Measurements from ENCODE around the gene GPR25.
A peak's percentile ranks its signal among the peaks of the same experiment; 100 is the strongest.

The GPR25 gene

GRCh38 chr1:200869753-200870391 lies 2.9 kb upstream of the GPR25 start:
- in situ Hi-C loops (cut with MboI; ENCODE audit: low sequenced_read_pairs, unreplicated experiment): no loop called here
- peak; percentile 73 for DNase-seq (ENCODE audit: low spot score)
- TF ChIP-seq, protein P1, sequence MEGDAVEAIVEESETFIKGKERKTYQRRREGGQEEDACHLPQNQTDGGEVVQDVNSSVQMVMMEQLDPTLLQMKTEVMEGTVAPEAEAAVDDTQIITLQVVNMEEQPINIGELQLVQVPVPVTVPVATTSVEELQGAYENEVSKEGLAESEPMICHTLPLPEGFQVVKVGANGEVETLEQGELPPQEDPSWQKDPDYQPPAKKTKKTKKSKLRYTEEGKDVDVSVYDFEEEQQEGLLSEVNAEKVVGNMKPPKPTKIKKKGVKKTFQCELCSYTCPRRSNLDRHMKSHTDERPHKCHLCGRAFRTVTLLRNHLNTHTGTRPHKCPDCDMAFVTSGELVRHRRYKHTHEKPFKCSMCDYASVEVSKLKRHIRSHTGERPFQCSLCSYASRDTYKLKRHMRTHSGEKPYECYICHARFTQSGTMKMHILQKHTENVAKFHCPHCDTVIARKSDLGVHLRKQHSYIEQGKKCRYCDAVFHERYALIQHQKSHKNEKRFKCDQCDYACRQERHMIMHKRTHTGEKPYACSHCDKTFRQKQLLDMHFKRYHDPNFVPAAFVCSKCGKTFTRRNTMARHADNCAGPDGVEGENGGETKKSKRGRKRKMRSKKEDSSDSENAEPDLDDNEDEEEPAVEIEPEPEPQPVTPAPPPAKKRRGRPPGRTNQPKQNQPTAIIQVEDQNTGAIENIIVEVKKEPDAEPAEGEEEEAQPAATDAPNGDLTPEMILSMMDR (IDR thresholded peaks at IDR 0.05; ENCODE audit: borderline replicate concordance, control extremely low read depth, extremely low read depth, insufficient read depth, missing control alignments): no peak

GRCh38 chr1:200873116-200873670 lies 412 bp downstream of the GPR25 start:
- DNase-seq (ENCODE audit: low spot score): no peak
- in situ Hi-C loops (cut with MboI; ENCODE audit: low sequenced_read_pairs, unreplicated experiment): no loop called here
- TF ChIP-seq, protein P1 (IDR thresholded peaks at IDR 0.05; ENCODE audit: borderline replicate concordance, control extremely low read depth, extremely low read depth, insufficient read depth, missing control alignments): no peak

DNA sequence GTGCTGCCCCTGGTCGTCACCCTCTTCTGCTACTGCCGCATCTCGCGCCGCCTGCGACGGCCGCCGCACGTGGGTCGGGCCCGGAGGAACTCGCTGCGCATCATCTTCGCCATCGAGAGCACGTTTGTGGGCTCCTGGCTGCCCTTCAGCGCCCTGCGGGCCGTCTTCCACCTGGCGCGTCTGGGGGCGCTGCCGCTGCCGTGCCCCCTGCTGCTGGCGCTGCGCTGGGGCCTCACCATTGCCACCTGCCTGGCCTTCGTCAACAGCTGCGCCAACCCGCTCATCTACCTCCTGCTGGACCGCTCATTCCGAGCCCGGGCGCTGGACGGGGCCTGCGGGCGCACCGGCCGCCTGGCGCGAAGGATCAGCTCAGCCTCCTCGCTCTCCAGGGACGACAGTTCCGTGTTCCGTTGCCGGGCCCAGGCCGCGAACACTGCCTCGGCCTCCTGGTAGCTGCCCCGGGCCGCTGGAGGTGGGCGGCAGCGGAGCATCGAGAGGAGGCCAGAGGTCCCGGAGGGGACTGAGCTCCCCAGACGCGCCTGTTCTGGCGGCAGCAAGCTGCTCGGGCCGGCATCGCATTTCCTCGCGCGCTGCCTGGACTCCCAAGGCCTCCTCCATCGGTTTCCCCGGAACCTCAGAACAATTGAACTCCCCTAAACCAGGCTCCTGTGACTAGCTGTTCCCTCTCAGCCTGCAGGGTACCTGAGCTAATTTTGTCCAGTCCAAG lies 1.1 kb downstream of the GPR25 start:
- in situ Hi-C loops (cut with MboI; ENCODE audit: low sequenced_read_pairs, unreplicated experiment): no loop called here
- peak; percentile 32 for DNase-seq (ENCODE audit: low spot score)
- TF ChIP-seq, protein P1 (IDR thresholded peaks at IDR 0.05; ENCODE audit: borderline replicate concordance, control extremely low read depth, extremely low read depth, insufficient read depth, missing control alignments): no peak

- in situ Hi-C loops (cut with MboI; ENCODE audit: low sequenced_read_pairs, unreplicated experiment): no loop called here
- TF ChIP-seq, protein P1 (IDR thresholded peaks at IDR 0.05; ENCODE audit: borderline replicate concordance, control extremely low read depth, extremely low read depth, insufficient read depth, missing control alignments): no peak
- DNase-seq (ENCODE audit: low spot score): no peak
Measured at GRCh38 chr1:200874694-200875093, 1.9 kb downstream of the GPR25 start.

GRCh38 chr1:200875416-200875815 lies 2.6 kb downstream of the GPR25 start:
- DNase-seq (ENCODE audit: low spot score): no peak
- TF ChIP-seq, protein P1 (IDR thresholded peaks at IDR 0.05; ENCODE audit: borderline replicate concordance, control extremely low read depth, extremely low read depth, insufficient read depth, missing control alignments): no peak
- in situ Hi-C loops (cut with MboI; ENCODE audit: low sequenced_read_pairs, unreplicated experiment): no loop called here

GRCh38 chr1:200877010-200877409 lies 4.2 kb downstream of the GPR25 start:
- DNase-seq (ENCODE audit: low spot score): no peak
- TF ChIP-seq, protein P1 (IDR thresholded peaks at IDR 0.05; ENCODE audit: borderline replicate concordance, control extremely low read depth, extremely low read depth, insufficient read depth, missing control alignments): no peak
- in situ Hi-C loops (cut with MboI; ENCODE audit: low sequenced_read_pairs, unreplicated experiment): no loop called here

All from GM13976 (cell line).